CD1c-positive myeloid dendritic cell (primary cell): Measurements from ENCODE around the gene PSPH.

Experiments used
- DNase-seq: peaks from one replicate; pipeline ENCODE4 v3.0.0-alpha.2; 2016; ENCODE audit errors: extremely low spot score

The PSPH gene

DNA sequence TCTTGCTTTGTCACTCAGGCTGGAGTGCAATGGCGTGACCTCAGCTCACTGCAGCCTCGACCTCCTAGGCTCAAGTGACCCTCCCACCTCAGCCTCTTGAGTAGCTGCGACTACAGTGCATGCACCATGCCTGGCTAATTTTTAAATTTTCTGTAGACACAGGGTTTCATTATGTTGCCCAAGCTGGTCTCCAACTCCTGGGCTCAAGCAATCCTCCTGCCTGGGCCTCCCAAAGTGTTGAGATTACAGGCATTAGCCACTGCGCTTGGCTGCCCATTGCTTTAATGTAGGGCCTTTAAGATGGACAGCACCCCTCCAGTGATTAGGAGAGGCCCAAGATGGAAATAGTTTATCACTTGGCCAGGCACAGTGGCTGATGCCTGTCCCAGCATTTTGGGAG lies 47.5 kb downstream of the PSPH start:
- no peak for DNase-seq

DNA sequence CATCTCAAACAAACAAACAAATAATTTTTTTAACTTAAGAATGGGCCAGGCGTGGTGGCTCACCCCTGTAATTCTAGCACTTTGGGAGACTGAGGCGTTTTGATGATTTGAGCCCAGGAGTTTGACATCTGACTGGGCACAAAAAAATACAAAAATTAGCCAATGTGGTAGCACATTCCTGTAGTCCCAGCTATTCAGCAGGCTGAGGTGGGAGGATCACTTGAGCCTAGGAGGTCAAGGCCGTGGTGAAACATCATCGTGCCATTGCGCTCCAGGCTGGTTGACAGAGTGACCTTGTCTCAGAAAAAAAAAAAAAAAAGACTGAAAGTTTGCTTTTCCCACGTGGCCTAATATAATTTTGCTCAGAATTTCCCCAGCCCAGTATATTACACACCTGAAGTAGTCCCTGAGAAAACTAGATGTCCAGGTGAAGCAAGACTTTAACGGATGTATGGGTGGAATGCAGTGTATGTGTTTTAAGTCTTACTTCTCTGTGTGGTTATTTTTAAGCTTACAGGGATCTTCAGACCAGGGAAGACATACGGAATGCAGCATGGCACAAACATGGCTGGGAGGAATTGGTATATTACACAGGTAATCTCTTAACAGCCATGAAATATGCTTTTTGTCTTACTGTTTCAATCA lies 54.3 kb downstream of the PSPH start:
- no peak for DNase-seq

DNA sequence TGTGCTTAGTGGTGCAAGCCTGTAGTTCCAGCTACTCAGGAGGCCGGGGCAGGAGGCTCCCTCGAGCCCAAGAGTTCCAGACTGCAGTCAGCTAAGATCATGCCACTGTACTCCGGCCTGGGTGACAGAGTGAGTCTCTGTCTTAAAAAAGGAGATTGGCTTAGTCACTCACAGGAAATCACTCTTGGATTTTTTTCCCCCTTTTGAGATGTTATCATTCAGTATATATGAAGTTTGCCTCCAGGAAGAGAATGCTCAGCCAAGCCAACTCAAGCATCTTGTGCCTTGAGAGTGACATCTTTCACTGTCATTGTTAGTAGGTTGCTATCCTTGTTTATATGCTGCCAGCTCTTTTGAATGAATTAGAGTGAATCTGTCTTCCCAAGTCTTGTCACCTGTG lies 58.9 kb downstream of the PSPH start:
- DNase-seq = no peak

DNA sequence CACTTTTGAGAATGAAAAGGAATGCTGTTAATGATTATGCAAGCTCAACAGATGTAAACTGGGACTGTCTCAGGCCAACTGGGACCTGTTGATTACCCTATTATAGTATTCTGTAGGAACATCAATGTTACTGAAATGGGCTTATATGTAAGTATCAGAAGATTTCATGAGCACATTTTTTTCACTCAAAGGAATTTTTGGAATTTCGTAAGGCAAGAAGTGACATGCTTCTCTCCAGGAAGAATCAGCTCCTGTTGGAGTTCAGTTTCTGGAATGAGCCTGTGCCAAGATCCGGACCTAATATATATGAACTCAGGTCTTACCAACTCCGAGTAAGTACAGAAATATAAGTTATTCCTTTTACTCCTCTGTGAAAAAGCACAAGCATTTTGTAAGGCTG lies 67.7 kb downstream of the PSPH start:
- DNase-seq = no peak

DNA sequence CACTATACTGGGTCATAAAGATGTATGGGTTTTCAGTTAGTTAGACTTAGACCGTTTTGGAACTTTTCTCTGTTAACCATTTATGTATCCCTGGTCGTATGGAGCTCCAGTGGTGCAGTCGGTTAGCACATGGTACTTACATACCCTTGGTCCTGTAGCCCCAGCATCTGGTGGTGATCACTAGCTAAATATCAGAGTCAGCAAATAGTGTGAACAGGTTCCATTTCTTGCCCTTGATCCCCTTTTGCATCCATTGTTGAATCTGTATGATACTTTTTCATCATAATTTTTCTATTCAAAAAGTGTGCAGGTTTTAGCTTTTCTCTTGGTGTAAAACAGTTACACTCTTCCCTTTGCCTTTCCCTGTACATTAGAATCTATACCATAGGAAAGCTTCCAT lies 71.0 kb downstream of the PSPH start:
- DNase-seq = no peak

DNA sequence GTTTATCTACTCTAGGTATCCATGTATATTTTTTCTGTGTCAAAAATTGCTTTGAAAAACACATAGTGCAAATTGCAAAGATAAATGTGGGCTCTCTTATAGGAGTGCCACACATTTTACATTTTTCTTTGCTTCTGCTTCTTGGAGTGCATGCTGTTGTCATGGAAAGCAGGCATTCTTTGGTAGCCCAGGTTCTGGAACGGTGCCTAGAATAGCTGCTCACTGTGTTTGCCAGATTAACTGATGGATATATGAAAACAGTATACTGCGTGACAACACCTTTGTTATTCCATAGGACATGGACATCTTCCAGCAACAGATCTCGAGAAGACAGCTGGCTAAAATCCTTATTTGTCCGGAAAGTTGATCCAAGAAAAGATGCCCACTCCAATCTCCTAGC lies 73.4 kb downstream of the PSPH start:
- no peak for DNase-seq

DNA sequence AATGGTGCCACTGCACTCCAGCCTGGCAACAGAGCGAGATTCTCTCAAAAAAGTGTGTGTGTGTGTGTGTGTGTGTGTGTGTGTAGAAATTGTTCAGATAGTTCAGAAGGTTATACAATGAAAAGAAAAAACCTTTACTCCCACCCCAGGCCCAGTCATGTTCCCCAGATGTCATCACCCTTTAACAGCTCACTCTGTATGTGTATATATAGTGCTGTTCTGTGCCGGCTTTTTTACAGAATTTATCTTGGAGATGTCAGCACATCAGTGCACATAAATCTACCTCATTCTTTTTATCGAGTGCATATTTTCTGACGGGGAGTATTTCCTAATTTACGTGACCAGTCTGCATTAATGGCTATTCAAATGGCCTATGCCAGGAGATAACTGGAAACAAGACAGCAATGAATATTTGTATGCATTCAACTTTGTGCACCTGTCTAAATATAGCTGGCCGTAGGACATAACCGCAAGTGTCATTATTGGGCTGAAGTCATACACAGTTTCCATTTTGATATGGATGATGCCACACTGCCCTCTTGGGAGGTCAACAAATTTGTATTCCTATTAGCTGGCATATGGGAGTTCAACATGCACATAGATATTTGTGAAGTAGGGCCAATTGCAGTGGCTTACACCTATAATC lies 75.1 kb downstream of the PSPH start:
- DNase-seq = no peak

DNA sequence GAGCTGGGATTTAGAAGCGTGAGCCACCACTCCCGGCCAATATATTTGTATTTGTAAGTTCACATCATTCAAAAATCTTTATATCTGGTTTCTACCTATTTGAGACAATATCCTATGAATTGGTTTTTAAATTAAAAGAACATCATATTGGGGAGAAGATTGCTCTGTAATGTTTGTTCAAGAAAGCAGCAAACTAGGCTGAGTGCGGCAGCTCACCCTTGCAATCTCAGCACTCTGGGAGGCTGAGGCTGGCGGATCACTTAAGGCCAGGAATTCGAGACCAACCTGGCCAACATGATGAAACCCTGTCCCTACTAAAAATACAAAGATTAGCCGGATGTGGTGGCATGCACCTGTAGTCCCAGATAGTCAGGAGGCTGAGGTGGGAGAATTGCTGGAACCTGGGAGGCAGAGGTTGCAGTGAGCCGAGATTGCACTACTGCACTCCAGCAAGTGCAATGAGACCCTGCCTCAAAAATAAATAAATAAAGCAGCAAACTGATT lies 77.4 kb downstream of the PSPH start:
- no peak for DNase-seq

DNA sequence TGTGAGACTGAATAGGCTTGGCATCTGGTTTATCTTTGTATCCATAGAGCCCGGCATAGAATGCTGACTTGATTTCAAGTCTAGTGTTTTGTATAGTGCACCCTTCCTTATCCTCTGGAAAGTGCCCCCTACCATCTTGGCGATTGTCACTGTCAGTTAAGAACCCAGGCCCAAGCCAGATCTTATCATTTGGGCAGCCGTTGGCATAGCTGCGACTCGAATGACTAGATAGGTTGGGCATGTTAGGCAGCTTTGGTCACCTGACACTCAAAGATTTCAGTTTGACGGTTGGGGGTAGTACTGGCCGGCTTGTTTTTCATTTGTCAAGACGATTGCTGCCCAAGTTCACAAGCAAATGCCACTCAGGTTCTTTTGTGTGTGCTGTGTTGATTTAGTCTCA lies 80.3 kb downstream of the PSPH start:
- no peak for DNase-seq

DNA sequence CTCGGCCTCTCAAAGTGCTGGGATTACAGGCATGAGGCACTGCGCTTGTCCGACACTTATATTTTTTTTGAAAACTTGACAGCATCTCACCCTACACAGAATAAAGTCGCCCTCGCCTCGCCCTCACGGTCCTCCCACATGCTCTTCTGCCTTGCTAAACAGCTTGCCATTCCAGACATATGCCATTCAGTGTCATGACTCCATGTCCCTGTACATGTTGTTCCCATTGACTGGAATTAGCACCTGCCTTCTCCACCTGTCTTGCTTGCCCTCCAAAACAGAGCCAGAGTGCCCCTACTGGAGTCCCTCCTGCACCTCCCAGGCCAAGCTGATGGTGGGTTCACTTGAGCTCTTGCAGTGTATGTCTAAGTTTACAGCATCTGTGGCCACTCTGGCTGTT lies 80.7 kb downstream of the PSPH start:
- DNase-seq = no peak

DNA sequence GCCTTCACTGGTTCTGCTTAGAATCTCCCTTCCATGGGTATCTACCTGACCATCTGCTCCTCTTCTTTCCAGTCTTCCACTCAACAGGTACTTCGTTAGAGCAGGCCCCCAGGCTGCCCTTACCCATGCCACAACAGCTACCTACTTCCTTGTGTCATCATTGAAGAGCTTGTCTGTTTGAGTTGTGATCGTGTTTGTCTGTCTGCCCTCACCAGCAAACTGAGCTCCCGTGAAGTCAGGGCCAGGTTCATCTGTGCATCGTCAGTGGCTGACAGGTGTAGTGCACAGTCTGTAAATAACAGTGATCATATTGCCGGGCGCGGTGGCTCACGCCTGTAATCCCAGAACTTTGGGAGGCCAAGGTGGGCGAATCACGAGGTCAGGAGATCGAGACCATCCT lies 81.9 kb downstream of the PSPH start:
- no peak for DNase-seq

DNA sequence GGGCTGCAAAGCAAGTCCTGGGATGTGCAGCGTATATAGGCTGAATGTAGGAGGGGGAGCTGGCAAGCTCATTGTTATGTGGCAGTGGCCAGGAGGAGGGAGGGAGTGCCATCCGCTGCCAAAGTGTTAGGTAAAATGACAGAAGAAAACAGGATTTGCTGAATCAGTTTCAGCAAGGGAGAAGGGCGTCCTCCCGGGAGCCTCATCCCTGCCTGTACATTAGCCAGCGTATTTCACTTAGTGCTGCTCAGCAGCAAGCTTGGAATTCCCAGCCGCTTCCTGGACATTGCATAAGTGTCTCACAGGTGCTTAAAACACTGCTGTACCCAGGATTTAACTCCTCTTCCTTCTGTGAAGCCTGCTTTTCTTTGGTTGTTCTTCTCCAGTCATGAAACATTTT lies 84.4 kb downstream of the PSPH start:
- DNase-seq = no peak

DNA sequence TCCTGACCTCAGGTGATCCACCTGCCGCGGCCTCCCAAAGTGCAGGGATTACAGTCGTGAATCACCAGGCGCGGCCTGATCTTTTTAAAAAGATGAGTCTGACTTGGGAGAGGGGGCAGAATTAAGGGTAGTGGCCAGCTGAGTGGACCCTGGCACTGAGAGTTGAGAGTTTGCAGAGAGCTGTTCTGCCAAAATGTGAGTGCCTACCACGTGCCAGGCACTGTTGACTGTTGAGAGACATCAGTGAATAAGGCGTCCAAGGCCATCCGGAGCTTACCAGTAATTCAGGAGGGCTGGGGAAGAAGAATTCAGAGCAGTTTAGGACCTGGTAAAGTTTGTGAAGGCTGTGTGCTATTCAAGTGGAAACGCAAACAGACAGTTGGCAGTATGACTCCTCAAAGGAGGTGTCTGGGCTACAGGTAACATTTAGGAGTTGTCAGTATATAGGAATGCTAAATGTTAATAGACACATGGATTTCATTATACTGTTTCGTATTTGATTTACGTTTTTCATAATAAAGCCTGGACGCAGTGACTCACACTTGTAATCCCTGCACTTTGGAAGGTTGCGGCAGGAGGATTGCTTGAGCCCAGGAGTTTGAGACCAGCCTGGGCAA lies 85.3 kb downstream of the PSPH start:
- DNase-seq = no peak

DNA sequence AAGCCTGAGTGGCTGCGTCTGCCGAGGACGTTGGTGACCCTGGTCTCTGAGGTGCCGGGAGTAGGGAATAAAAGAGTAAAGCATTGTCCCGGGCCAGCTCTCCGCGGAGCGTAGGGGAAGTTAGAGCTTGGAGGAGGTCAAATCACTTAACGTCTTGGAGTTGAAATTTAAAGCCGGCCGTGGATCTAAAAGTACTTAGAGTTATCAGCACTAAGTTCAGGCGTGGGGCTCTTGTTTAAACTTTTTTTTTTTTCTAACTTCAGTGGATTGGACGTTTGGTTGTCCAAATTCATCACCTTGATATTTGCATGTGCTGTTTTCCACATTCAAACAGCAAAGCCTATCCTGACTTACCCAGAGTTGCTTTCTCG lies 86.2 kb downstream of the PSPH start:
- no peak for DNase-seq

DNA sequence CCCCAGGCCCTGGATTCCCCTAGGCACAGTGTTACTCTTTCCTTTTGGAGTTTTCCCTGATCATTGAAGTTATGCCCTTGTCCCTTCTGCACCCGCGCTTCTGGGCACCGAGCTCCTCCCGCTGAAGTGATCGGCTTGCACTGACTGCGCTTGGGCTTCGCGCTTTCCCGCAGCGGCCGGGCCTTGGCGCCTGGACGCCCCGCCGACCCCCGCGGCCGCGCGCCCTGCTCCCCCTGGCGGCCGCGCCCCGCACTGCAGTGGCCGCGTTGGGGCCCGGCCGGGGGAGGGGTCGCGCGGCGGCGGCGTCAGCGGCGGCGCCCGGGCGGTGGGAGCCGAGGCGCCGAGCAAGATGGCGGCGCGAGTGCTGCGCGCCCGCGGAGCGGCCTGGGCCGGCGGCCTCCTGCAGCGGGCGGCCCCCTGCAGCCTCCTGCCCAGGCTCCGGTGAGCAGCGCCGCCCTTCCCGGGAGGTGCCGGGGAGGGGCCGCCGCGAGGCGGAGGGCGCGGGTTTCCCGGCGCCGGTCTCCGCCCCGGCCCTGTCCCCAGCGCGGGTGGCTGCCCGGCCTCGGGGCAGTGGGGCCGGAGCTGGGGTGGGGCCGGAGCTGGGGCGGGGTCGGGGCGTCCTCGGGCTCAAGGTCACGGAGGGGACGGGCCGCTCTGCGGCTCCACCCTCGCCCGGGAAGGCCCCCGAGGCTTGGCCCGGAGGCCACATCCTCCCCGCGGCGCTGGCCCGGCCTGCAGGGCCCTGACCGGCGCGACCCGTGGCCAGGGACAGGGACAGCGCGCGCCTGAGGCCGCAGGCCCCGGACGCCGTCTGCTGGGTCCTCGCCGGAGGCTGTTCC lies 86.8 kb downstream of the PSPH start, which contains the start of gene NIPSNAP2:
Gene NIPSNAP2 (plus strand): TSS at position 325 of the 839 bp plus-strand sequence. CDS start 25 bp downstream, at position 350.
- DNase-seq = peak; percentile 91

DNA sequence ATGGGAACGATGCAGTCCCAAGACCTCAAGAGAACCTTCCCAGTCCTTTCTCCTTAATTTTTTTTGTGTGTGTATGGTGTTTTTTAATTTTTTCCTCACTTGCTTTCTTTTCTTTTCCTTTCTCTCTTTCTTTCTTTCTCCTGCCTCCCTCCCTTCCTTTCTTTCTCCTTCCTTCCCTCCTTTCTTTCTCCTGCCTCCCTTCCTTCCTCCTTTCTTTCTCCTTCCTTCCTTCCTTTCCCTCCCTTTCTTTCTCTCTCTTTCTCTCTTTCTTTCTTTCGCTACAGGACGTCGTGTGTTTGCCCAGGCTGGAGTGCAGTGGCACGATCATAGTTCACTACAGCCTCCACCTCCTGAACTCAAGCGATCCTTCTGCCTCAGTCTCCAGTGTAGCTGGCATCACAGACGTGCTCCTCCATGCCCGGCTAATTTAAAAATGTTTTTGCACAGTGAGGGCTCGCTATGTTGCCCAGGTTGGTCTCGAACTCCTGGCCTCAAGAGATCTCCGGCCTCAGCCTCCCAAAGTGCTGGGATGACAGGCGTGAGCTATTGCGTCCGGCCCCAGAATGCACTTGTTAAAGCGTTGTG lies 87.6 kb downstream of the PSPH start:
- DNase-seq = no peak

DNA sequence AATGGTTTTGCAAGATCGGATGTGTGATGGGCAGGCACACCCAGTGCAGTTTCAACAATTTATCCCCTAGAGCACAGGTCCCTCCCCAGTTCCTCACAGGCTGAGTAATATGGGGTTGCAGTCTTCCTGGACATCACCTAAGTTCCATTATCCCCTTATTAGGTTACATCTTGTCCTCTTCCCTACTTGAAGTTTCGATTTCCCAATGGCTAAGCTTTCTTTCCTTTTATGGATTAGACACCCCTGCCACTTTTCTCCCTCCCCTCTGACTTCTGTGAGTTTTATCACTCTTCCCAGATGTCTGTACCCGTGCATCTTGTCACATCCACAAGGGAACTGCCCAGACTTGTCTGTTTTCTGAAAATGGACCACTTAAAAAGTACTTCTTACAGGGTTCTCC lies 89.2 kb downstream of the PSPH start:
- DNase-seq = no peak
